Neuronal stem cell (in vitro differentiated cells): ENCODE results near the gene NRG2.
A peak's percentile ranks its signal among the peaks of the same experiment; 100 is the strongest.

Experiments
- DNase-seq: peaks from one replicate; pipeline ENCODE4 v3.0.0-alpha.2; 2013; ENCODE audit warnings: low spot score
- H2AFZ ChIP-seq: one replicate; pipeline ENCODE4 v1.6.1; 2013; ENCODE audit warnings: mild to moderate bottlenecking, low read length, inconsistent platforms
- H2AK5ac ChIP-seq: 2 replicates; pipeline ENCODE4 v1.6.1; 2013; ENCODE audit warnings: low read depth, mild to moderate bottlenecking, inconsistent platforms, low read length, moderate library complexity, mixed read lengths
- H2BK120ac ChIP-seq: 2 replicates; pipeline ENCODE4 v1.6.1; 2013; ENCODE audit warnings: low read depth, mild to moderate bottlenecking, inconsistent platforms, low read length, moderate library complexity, mixed read lengths
- H2BK12ac ChIP-seq: one replicate; pipeline ENCODE4 v1.6.1; 2013; ENCODE audit warnings: low read length, inconsistent platforms
- H2BK15ac ChIP-seq: 2 replicates; pipeline ENCODE4 v1.6.1; 2013; ENCODE audit warnings: mild to moderate bottlenecking, low read length, inconsistent platforms, mixed read lengths
- H2BK5ac ChIP-seq: one replicate; pipeline ENCODE4 v1.6.1; 2013; ENCODE audit warnings: inconsistent platforms, mild to moderate bottlenecking, low read length, moderate library complexity
- H3K14ac ChIP-seq: one replicate; pipeline ENCODE4 v1.6.1; 2013; ENCODE audit warnings: low read length, inconsistent platforms
- H3K18ac ChIP-seq: 2 replicates; pipeline ENCODE4 v1.6.1; 2013; ENCODE audit warnings: low read length, inconsistent platforms
- H3K23ac ChIP-seq: 2 replicates; pipeline ENCODE4 v1.6.1; 2013; ENCODE audit warnings: low read depth, mild to moderate bottlenecking, mixed read lengths, low read length, inconsistent platforms; ENCODE audit not compliant: poor library complexity
- H3K27ac ChIP-seq: replicated peaks from 3 replicates; pipeline ENCODE4 v1.5.1; 2013; ENCODE audit warnings: low read length, inconsistent platforms
- H3K27me3 ChIP-seq, 3 experiments: 2 replicates each; pipeline ENCODE4 v1.6.1; 2013; ENCODE audit warnings: low read length in 3 of 3, mild to moderate bottlenecking in 2 of 3, inconsistent platforms in 1 of 3, low read depth in 1 of 3, mixed read lengths in 1 of 3, moderate library complexity in 1 of 3; ENCODE audit not compliant: control insufficient read depth in 3 of 3, insufficient read depth in 3 of 3
- H3K36me3 ChIP-seq, 2 donors: replicated peaks in 1 of 2; 2 replicates each; pipeline ENCODE4 v1.6.1; 2013; ENCODE audit warnings: low read length in 2 of 2; ENCODE audit not compliant: control insufficient read depth in 2 of 2, insufficient read depth in 2 of 2
- H3K4ac ChIP-seq: 2 replicates; pipeline ENCODE4 v1.6.1; 2013; ENCODE audit warnings: inconsistent platforms, mild to moderate bottlenecking, low read length, moderate library complexity
- H3K4me1 ChIP-seq, 2 donors: 1 replicate in 1 of 2; 2 replicates in 1 of 2; pipeline ENCODE4 v1.6.1; 2013; ENCODE audit warnings: low read length in 2 of 2, low read depth in 1 of 2; ENCODE audit not compliant: control insufficient read depth in 2 of 2, insufficient read depth in 1 of 2
- H3K4me2 ChIP-seq: one replicate; pipeline ENCODE4 v1.6.1; 2013; ENCODE audit warnings: mild to moderate bottlenecking, low read length, inconsistent platforms; ENCODE audit not compliant: insufficient read depth, poor library complexity, severe bottlenecking
- H3K4me3 ChIP-seq, 2 donors: 2 replicates each; pipeline ENCODE4 v1.5.1; 2013; ENCODE audit warnings: low read length in 2 of 2, mild to moderate bottlenecking in 2 of 2, inconsistent platforms in 1 of 2, moderate library complexity in 1 of 2
- H3K79me1 ChIP-seq: one replicate; pipeline ENCODE4 v1.6.1; 2013; ENCODE audit warnings: low read depth, mild to moderate bottlenecking, inconsistent platforms, low read length, moderate library complexity
- H3K9ac ChIP-seq: one replicate; pipeline ENCODE4 v1.6.1; 2013; ENCODE audit warnings: mild to moderate bottlenecking, low read depth, low read length, inconsistent platforms; ENCODE audit not compliant: poor library complexity
- H3K9me3 ChIP-seq, 2 donors: replicated peaks in 1 of 2; 2 replicates each; pipeline versions ENCODE3 to v1.6.1; 2013; ENCODE audit warnings: low read length in 2 of 2, mild to moderate bottlenecking in 2 of 2, inconsistent platforms in 1 of 2, low read depth in 1 of 2, mixed read lengths in 1 of 2, moderate library complexity in 1 of 2; ENCODE audit not compliant: control insufficient read depth in 2 of 2, insufficient read depth in 1 of 2
- H4K8ac ChIP-seq: one replicate; pipeline ENCODE4 v1.6.1; 2013; ENCODE audit warnings: low read depth, mild to moderate bottlenecking, inconsistent platforms, low read length, moderate library complexity
- H4K91ac ChIP-seq: one replicate; pipeline ENCODE4 v1.6.1; 2013; ENCODE audit warnings: low read length, low read depth, mild to moderate bottlenecking, inconsistent platforms; ENCODE audit not compliant: poor library complexity
- WGBS, 2 donors: extraction: QIAGEN DNeasy Blood & Tissue Kit; methylation state at CpG; one replicate each; pipeline ENCODE4 v1.1.7; 2013; ENCODE audit warnings: missing lambda C conversion rate in 2 of 2, mixed read lengths in 1 of 2; ENCODE audit not compliant: insufficient read length in 2 of 2, insufficient replicate concordance in 1 of 2; ENCODE audit errors: extremely low coverage in 2 of 2; 5-methylcytosine and 5-hydroxymethylcytosine counted together

The NRG2 gene

GRCh38 chr5:139872851-139873794 lies 170.0 kb downstream of the NRG2 start:
- Histone ChIP-seq H3K9me3 (peaks cover 0 to 2% of the 10 kb centered on the region in 2 donors), H3K9ac (no peak overlapping the region), H3K18ac (peak overlapping the region; percentile 77), H4K91ac (no peak overlapping the region), H3K4me1 (peaks cover 0 to 2% of the 10 kb centered on the region in 2 donors), H3K27me3 (peaks cover 0 to 50% (median 0%) of the 10 kb centered on the region in 3 experiments), H3K14ac (no peak overlapping the region), H4K8ac (no peak overlapping the region), H2AK5ac (no peak overlapping the region), H2AFZ (no peak overlapping the region), H3K4ac (no peak overlapping the region), H3K79me1 (no peaks in the 10 kb centered on the region), H2BK15ac (peak overlapping the region; percentile 27), H3K23ac (no peak overlapping the region), H3K27ac (no peak overlapping the region), H3K4me2 (no peak overlapping the region), H3K36me3 (no peaks in the 10 kb centered on the region), H2BK5ac (no peak overlapping the region), H3K4me3 (no peak overlapping the region), H2BK12ac (no peak overlapping the region), H2BK120ac (no peak overlapping the region)
- WGBS, 2 donors = no CpG with 5 or more reads among the region's 16 CpGs
- DNase-seq = no peak

- no peaks in the 10 kb centered on the region for H3K79me1 ChIP-seq
- no peaks in the 10 kb centered on the region for H3K36me3 ChIP-seq
- H3K4me1 ChIP-seq = peaks cover 0 to 2% of the 10 kb centered on the region in 2 donors
- H3K18ac ChIP-seq = no peak overlapping the region
- DNase-seq = no peak
- H3K27me3 ChIP-seq = peaks cover 0 to 51% (median 0%) of the 10 kb centered on the region in 3 experiments
- no peak overlapping the region for H2BK120ac ChIP-seq
- H3K4me3 ChIP-seq = no peak overlapping the region
- H3K23ac ChIP-seq = no peak overlapping the region
- no CpG with 5 or more reads among the region's 9 CpGs for WGBS, 2 donors
- H2AFZ ChIP-seq = no peak overlapping the region
- H2AK5ac ChIP-seq = no peak overlapping the region
- no peak overlapping the region for H4K8ac ChIP-seq
- peaks cover 0 to 2% of the 10 kb centered on the region in 2 donors for H3K9me3 ChIP-seq
- no peak overlapping the region for H3K14ac ChIP-seq
- H3K27ac ChIP-seq = no peak overlapping the region
- no peak overlapping the region for H3K4ac ChIP-seq
- H3K4me2 ChIP-seq = no peak overlapping the region
- no peak overlapping the region for H2BK5ac ChIP-seq
- H4K91ac ChIP-seq = no peak overlapping the region
- H3K9ac ChIP-seq = no peak overlapping the region
- H2BK12ac ChIP-seq = no peak overlapping the region
- no peak overlapping the region for H2BK15ac ChIP-seq
Observed at GRCh38 chr5:139872052-139872766, 170.9 kb downstream of the NRG2 start.

- Histone ChIP-seq H2BK15ac (no peak overlapping the region), H2AFZ (no peak overlapping the region), H3K4ac (no peak overlapping the region), H3K23ac (no peak overlapping the region), H2BK12ac (no peak overlapping the region), H2AK5ac (no peak overlapping the region), H2BK120ac (no peak overlapping the region), H3K18ac (no peak overlapping the region), H3K9me3 (peaks cover 0 to 2% of the 10 kb centered on the region in 2 donors), H4K8ac (no peak overlapping the region), H2BK5ac (no peak overlapping the region), H3K9ac (no peak overlapping the region), H3K4me1 (peaks cover 0 to 2% of the 10 kb centered on the region in 2 donors), H3K27me3 (peaks cover 0 to 47% (median 0%) of the 10 kb centered on the region in 3 experiments), H3K27ac (no peak overlapping the region), H4K91ac (no peak overlapping the region), H3K79me1 (no peaks in the 10 kb centered on the region), H3K14ac (no peak overlapping the region), H3K36me3 (no peaks in the 10 kb centered on the region), H3K4me3 (no peak overlapping the region), H3K4me2 (no peak overlapping the region)
- WGBS, 2 donors = no CpG with 5 or more reads among the region's 9 CpGs
- DNase-seq = no peak
Observed at GRCh38 chr5:139871614-139872013, 171.5 kb downstream of the NRG2 start.

- no peaks in the 10 kb centered on the region for H3K79me1 ChIP-seq
- no peak overlapping the region for H3K23ac ChIP-seq
- no peak overlapping the region for H2BK15ac ChIP-seq
- no peak overlapping the region for H3K18ac ChIP-seq
- H2AK5ac ChIP-seq = no peak overlapping the region
- H3K4me2 ChIP-seq = no peak overlapping the region
- H3K14ac ChIP-seq = no peak overlapping the region
- peaks cover 0 to 1% of the 10 kb centered on the region in 2 donors for H3K9me3 ChIP-seq
- WGBS, 2 donors = no CpG with 5 or more reads among the region's 1 CpG
- no peak for DNase-seq
- H2BK5ac ChIP-seq = no peak overlapping the region
- no peaks in the 10 kb centered on the region for H3K36me3 ChIP-seq
- no peak overlapping the region for H3K9ac ChIP-seq
- H2AFZ ChIP-seq = no peak overlapping the region
- no peak overlapping the region for H4K8ac ChIP-seq
- H3K27ac ChIP-seq = no peak overlapping the region
- H3K4me1 ChIP-seq = peaks cover 0 to 2% of the 10 kb centered on the region in 2 donors
- peaks cover 0 to 51% (median 0%) of the 10 kb centered on the region in 3 experiments for H3K27me3 ChIP-seq
- no peak overlapping the region for H3K4me3 ChIP-seq
- no peak overlapping the region for H2BK12ac ChIP-seq
- no peak overlapping the region for H2BK120ac ChIP-seq
- no peak overlapping the region for H4K91ac ChIP-seq
- no peak overlapping the region for H3K4ac ChIP-seq
Observed at GRCh38 chr5:139870677-139871076, 172.4 kb downstream of the NRG2 start.
